Muscle of back (tissue), 11 donors: ENCODE results near the gene VENTX. TPM values are rescaled to one million over a fixed set of nuclear protein-coding genes. Genes with fewer than 3 reads are reported as not detected.
"Not testable (repeated sequence)": the region's sequence is repeated elsewhere in the genome, so short reads cannot be mapped to it uniquely, and the experiment has no call there.

Experiments
- DNase-seq, 3 donors: peaks; one replicate each; pipeline versions ENCODE4 v3.0.0 to v3.0.0-alpha.2; 2013
- polyA plus RNA-seq, 10 donors: library from polyadenylated mRNA; unstranded; fragments of 120-200 nt; gene quantifications; one replicate each; pipeline ENCODE4 v1.2.1, GENCODE V29; 2013; ENCODE audit not compliant: insufficient read length in 10 of 10

Gene VENTX
- polyA plus RNA-seq, 10 donors: 0.09 to 0.24 (median 0.18) TPM

DNA sequence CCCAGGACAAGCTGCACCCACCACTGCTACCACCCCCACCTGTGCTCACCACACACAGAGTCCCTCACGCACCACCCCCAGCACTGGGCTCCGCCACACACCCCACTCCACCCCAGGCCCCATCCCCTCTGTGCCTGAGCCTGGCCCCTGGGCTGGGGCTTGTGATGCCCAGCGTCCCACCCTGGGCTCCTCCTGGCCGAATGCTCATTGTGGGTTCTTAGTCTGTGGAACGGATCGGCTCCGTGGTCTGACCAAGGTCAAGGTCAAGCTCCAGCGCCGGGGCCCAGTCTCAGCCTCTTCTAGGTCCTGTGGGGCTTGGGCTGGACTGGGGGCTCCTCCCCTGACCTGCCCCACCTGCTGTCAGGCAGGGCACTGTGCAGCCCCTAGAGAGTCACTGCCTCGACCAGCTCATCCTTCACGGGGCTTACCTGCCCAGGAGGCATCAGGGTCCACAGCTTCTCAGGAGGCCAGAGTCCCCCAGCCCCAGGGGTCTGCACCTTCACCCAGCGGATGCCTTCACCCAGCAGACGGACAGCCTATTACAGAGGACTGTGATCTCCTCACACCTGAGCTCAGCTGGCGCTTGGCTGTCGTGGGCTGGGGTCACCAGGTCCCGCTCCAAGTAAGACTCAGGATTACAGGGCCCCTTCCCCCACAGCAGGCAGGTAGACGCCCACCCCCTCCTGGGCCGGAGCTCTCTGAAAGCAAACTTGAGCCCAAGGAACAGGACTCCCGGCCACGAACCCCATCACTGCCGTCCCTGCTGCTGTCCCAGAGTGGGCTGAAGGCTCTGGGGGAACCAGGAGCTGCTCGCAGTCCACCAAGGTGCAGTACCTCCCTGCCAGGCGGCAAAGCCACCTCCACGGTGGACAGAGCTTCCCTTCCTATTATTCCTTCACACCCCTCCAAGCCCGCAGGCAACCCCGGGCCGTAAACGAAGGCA is 22.9 kb upstream of the VENTX start:
- no peak for DNase-seq

DNA sequence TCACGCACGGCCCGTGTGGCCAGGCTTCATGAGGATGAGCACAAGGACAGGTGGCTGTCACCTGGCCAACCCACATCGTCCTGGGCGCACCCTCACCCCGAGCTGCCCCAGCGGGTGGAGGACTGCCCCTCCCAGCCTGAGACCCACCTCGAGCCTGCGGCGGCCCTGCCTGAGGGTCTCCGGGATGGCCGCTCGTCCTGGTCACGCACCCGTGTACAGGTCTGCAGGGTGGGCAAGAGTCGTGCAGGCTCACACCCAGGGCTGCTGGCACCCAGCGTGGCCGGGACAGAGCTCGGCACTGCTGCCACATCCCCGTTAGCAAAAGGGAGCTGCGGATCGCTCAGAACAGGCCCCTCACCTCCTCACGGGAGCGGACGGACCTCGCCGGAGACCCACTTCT is 22.1 kb upstream of the VENTX start:
- DNase-seq: no peak

DNA sequence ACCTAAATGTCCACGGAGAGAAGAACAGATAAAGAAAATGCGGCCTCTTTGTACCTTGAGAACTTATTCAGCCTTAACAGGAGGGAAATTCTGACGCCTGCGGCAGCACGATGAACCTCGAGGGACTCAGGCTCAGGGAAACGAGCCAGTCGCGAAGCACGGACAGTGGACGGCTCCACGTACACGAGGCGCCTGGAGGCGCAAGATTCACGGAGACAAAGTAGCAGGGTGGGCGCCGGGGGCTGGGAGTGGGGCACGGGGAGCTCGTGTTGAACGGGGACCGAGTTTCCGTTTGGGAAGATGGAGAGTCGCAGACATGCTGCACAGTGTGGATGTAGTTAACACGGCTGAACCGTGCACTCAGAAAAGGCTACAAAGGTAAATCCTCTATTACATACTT is 20.9 kb upstream of the VENTX start:
- no peak for DNase-seq

DNA sequence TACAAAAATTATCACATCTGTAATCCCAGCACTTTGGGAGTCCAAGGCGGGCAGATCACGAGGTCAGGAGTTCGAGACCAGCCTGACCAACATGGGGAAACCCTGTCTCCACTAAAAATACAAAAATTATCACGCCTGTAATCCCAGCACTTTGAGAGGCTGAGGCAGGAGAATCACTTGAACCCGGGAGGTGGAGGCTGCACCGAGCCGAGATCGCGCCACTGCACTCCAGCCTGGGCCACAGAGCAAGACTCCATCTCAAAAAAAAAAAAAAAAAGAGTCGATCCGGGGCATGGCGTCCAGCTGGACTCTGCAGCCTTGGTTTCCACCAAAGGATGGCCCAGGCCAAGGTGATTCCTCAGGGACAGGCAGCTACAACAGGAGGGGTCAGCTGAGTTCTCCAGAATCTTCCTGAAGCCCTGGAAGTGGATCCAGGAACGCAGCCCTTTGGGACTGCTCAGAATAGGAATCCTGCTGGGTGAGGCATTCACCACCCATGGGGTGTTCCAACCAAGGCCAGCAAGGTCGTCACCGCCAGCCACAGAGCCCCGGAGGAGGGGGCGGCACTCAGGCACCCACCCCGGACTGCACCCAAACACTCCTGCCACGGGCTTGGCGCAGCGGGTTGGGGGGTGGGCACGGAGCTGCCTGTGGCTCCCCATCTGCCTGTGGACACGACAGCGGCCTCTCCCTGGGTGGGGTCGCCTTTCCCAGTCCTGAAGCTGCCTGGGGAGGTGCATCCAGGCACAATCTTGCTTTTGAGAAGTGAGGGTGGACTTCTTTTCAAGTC is 19.7 kb upstream of the VENTX start:
- DNase-seq: no peak

DNA sequence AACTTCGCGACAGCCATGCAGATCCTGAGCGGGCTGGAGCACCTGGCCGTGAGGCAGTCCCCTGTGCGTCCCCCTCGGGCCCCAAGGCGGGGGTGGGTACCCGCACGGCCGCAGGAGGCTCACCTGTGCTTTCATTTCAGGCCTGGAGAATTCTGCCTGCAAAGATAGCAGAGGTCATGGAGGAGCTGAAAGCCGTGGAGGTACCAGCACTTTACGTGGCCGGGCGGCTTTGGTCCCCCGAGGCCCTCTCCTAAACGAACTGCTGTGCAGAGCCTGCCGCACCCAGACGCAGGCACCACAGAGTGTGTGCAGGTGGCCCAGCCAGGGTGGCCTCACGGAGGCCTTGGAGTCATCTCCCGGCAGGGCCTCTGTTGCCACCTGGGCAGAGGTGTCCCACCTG is 18.8 kb upstream of the VENTX start:
- no peak for DNase-seq

DNA sequence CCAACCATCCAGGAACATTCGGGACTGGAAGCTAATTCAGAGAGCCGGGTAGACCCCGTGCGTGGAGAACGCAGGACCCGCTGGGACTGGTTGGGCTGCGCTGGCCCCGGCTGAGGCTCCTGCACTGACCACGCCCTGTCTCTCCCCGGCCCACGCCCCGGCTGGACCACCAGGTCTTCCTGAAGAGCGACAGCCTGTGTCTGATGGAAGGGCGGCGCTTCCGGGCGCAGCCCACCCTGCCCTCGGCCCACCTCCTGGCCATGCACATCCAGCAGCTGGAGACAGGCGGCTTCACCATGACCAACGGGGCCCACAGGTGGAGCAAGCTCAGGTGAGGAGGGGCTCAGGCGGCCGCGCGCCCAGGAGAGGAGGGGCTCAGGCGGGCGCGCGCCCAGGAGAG is 17.9 kb upstream of the VENTX start:
- DNase-seq: no peak

DNA sequence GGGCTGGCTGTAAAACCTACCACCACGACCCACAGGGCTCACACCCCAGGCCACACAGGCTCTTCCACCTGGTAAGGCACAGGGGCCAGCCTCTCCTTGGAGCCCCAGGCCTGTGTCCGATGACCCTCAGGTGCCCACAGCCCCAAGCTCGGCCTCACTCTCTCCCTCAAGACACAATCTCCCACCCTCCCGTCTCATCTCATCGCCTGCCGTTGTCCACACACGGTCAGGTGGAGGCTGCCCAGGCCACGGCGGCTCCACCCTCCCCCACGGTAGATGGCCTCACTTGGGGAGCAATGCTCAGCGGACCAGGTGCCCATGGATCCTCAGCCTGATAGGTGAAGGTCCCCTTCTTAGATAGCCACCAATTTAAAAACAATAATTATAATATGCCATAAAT is 16.3 kb upstream of the VENTX start:
- DNase-seq: no peak

DNA sequence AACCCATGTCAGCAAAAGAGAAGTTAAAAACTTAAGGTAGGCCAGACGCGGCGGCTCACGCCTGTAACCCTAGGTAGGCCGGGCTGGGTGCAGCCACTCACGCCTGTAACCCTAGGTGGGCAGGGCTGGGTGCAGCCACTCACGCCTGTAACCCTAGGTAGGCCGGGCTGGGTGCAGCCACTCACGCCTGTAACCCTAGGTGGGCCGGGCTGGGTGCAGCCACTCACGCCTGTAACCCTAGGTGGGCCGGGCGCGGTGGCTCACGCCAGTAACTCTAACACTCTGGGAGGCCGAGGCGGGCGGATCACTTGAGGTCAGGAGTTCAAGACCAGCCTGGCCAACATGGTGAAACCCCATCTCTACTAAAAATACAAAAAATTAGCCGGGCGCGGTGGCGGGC is 15.9 kb upstream of the VENTX start:
- not testable (repeated sequence) for DNase-seq

DNA sequence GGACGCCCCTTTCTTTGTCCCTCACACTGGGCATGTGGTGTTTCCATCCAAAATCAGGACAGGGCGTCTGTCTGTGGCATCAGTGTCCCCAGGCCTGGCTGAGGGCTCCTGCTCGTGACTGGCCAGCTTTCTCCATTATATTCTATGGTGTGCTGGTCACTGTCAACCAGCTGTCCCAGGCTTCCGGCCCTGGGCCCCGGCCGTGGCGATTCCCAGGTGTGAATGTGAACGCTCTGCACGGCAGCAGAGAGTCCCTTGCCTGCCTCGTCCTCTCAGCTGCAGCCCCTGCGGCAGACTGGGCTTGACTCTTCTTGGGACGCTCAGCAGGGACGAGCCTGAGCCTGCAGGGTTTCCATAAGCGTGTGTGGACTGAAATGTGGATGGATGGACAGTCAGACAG is 13.6 kb upstream of the VENTX start:
- DNase-seq: no peak

DNA sequence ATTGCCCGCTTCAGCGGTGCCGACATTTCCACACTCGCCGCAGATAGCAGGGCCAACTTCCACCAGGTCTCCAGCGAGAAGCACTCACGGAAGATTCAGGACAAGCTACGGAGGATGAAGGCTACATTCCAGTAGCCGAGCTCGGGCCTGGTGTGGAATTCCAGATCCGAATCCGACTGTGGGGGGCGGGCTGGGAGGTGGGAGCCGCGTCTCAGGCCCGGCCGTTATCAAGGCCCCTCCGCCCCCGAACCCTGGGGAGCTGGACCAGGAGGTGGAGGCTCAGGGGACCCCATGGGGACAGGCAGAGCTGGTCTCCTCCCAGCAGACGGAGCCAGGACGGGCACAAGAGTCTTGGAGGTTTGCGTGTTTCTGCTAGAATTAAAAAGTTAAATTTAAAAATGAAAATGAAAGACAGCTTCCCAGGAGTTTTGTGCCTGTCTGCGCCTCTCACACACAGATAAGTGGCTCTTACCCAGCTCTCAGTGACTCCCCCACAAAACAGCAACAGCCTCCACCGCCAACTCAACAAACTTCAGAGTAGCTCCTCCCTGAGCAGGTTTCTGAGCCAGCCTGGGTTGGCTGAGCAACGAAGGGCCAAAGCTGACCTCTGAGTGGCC is 12.8 kb upstream of the VENTX start:
- no peak for DNase-seq

DNA sequence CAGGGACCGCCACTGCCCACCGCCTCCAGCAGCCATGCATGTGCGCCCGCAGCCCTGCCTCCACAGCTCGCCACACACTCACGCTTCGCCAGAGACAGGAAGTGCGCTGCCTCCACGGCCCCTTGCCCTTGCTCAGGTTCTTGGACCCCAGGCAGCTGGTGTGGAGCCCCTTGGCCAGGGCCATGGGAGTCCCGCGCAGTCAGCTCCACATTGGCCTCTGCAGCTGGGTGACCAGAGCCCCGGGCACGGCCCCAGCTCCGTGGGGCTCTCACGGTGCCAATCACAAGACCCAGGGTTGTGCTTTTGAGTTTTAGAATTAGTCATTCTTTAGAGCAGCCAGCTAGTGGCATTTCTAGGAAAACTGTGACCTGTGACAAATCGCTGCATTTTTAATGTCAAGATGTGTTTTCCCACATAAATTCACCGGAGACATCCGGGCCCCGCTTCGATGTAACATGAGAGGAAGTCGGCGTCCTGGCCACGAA is 11.9 kb upstream of the VENTX start:
- no peak for DNase-seq

DNA sequence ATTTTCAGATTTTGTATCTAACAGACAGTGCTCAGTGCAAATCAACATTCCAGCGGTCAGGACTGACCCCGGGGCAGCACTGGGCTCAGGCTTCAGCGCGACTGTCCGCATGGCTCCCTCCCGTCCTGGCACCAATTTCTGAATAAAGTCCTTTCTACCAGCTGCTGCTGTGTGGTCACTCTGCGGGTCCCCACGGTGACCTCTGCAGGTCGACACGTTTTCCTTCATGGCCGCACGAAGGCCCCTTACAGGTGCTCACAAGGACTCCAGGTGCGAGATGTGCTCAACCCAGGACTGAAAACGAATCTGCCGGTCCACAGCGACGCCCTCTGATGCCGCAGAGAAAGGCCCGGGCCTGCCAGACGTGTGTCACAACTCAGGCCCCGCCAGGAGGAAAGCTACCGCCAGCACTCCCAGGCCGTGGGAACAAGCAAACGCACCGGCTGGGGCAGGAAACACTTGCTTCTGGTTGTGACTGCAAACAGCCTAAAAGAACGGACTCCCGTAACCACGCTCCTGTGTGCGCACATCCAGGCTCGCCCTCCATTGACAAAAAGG is 11.3 kb upstream of the VENTX start:
- no peak for DNase-seq

DNA sequence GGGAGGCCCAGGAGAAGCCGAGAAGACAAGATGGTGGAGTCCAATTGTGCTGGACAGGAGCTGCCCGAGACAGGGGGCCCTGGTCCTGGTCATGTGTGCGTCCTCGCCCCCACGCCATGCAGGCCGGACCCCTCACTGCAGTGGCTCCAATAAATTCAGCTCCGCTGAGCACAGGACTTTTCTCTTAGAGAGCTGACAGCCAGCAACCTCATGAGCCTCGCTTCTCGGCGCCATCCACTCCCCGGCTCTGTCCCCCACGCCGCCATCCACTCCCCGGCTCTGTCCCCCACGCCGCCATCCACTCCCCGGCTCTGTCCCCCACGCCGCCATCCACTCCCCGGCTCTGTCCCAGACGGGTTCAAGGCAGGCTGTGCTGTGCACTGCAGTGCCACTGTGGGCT is 10.4 kb upstream of the VENTX start:
- DNase-seq: no peak

DNA sequence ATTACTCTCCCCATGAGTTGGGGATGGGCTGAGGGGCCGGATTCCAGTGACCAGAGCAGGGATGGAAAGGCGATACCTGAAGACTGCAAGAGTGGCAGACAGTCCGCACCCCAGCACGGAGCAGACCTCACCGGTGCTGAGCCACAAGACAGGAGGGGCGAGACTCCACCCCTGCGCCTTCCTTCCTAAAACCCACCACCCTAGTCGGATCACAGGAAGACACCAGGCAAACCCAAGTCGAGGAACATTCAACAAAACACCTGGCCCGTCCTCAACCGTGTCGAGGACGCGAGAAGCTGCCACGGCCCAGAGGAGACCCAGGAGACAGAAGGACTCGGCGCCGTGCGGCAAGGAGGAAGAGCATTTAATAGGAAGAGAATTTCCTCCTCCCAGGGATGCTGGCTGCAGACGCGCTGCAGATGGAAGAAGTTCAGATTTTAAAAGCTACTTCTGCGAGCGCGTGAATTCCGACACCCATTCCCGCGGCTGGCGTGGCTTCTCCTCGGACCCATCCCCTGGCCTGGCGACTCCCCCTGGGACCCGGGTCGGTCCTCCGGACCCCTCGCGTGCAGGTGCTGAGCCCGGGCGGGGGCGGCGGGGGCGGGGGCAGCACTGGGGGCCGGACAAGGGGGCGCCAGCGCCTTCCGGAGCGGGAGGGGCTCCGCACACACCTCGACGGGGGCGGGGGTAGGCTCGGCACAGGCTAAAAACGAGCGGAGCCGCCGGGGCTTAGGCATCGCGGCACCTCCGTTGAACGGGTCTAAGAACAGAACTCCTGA is 8.2 kb upstream of the VENTX start:
- DNase-seq: no peak

DNA sequence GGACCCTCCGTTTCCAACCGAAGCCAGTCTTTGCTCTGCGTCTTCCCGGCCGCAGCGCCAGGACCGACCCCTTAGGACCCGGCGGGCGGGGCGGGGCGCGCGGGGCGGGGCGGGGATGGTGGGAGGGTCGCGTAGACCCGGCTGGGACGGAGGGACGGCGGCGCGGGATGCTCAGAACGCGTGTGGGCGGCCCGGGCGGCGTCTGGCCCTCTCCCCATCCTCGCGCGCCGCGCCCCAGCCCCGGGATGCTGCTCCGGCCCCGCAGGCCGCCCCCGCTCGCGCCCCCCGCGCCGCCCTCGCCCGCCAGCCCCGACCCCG is 7.7 kb upstream of the VENTX start, which contains the start of gene UTF1:
TSS of gene UTF1 (plus strand) at position 174 of the 318 bp plus-strand sequence. CDS start at position 246, 72 bp downstream.
- no peak for DNase-seq

DNA sequence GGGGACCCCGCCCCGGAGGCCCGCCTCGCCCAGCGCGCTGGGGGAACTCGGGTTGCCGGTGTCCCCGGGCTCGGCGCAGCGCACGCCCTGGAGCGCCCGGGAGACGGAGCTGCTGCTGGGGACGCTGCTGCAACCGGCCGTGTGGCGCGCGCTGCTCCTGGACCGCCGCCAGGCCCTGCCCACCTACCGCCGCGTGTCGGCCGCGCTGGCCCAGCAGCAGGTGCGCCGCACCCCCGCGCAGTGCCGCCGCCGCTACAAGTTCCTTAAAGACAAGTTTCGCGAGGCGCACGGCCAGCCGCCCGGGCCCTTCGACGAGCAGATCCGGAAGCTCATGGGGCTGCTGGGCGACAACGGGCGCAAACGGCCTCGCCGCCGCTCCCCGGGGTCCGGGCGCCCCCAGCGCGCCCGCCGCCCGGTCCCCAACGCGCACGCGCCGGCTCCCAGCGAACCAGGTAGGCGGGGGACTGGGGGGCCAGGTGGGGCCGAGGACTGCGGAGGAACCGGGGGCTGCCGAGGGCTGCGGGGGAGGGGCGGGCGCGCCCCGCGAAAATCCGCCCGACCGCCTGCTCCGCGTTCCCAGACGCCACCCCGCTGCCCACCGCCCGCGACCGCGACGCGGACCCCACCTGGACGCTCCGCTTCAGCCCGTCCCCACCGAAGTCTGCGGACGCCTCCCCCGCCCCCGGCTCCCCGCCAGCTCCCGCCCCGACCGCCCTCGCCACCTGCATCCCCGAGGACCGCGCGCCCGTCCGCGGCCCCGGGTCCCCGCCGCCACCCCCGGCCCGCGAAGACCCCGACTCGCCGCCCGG is 7.1 kb upstream of the VENTX start:
- peak in 1 of 3 donors; percentile 11 for DNase-seq

DNA sequence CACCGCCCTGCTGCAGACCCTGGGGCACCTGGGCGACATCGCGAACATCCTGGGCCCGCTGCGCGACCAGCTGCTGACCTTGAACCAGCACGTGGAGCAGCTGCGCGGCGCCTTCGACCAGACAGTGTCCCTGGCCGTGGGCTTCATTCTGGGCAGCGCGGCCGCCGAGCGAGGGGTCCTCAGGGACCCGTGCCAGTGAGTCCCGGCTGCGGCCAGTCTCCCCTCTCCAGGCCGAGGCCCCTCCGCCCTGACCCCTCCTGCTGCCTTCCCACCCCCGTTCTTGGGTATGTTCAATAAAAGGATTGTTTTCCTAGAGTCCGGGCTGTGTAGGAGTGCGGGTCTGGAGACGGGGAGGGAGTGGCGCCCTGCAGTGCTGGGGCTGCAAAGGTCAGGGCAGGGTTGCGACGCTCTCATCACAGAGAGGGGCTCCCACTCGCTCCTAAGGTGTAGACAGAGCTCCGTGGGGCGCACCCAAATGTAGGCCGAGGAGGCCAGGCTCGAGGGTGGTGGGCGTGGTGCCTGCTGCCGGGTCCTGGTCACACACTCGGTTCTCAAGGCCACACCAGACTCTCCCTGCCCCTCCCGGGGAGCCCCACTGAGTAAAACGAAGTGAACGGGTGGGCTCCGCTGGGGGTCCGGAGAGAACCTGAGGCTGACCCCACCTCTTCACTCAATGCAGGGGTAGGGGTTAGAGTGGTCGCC is 6.3 kb upstream of the VENTX start:
- DNase-seq: no peak

DNA sequence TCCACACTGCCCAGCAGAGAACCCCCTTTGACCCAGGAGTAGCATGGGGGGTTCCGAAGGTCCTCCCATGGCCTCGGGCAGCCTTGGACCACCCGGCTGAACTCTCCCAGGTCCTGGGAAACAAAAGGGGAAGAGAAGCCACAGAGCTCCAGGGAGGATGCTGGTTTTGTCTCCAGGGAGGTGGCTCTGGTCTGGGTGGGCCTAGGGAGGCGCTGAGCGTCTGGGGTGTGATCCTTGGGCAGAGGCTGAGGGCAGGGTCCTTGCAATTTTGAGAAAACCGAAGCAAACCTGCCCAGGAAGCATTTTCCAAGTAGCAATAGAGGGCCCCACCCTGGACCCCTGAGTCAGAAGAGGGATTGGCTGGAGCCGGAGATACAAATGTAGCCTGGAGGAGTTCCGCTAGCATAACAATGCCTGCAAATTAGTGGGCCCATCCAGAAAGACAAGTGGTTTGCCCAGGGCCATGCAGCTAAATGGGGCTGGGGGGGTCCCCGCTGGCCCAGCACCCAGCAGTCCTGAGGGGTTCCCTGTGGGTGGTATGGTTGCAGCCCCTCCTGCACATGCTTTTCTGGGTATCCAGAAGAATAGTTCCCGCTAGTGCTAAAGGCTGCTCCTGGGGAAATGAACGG is 5.6 kb upstream of the VENTX start:
- DNase-seq: no peak

DNA sequence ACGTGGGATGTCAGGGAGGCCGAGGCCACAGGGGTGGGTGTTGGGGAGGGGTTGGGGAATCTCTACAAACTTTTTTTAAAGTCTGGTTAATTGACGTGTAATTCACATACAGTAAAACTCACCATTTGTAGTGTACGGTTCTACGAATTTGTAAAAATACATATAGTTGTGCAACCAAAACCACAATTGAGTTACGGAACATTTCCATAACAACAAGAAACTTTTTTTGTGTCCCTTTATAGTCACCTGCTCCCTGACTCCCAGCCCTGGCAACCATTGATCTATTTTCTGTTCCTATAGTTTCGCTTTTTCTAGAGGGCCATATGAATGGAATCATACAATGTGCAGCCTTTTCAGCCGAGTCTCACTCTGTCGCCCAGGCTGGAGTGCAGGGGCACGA is 2.9 kb upstream of the VENTX start:
- DNase-seq: not testable (repeated sequence)
